ENCODE measurements around the gene SLFN14. TPM values are rescaled to one million over a fixed set of nuclear protein-coding genes. Genes with fewer than 3 reads are reported as not detected.
"Not testable (repeated sequence)": the region's sequence is repeated elsewhere in the genome, so short reads cannot be mapped to it uniquely, and the experiment has no call there.

Gene SLFN14
- total RNA-seq, 2 experiments from 2014 or later, result not detected

GRCh38 chr17:35537601-35538141 lies 22.9 kb downstream of the SLFN14 start, which contains the start of gene SLFN12L:
SLFN12L (minus strand) TSS chr17:35537678; CDS start chr17:35522364, 15,314 bp downstream.
- ChIA-PET POLR2A (interaction anchor here (0.6 to 9.3 kb wide), 36 partner anchors 9 to 457 kb away, joined by 3 to 328 read pairs (median 6); partner anchors contain the start of genes AP2B1, NLE1, PEX12 and SLFN11), CTCF (interaction anchor here (0.9 to 7.4 kb wide), 9 partner anchors 14 to 365 kb away, joined by 3 to 91 read pairs (median 5); partner anchors contain the start of gene PEX12)
- H3K4me1 Mint-ChIP-seq, result peaks cover 37% of the 10 kb centered on the region
- peak within 1 kb of the TSS; percentile 86 for H3K4me3 Mint-ChIP-seq
- no peaks in the 10 kb centered on the region for H3K27me3 Mint-ChIP-seq
- DNase-seq, result peak; percentile 58
- H3K9me3 Mint-ChIP-seq, result no peaks in the 10 kb centered on the region
- H3K27ac Mint-ChIP-seq, result peak within 1 kb of the TSS; percentile 100
- peaks cover 44% of the 10 kb centered on the region for H3K36me3 Mint-ChIP-seq (ENCODE audit: low read depth)

- peak overlapping the region; percentile 100 for H3K27ac Mint-ChIP-seq
- peaks cover 53% of the 10 kb centered on the region for H3K36me3 Mint-ChIP-seq (ENCODE audit: low read depth)
- DNase-seq, result peak; percentile 45
- H3K27me3 Mint-ChIP-seq, result no peaks in the 10 kb centered on the region
- ChIA-PET POLR2A (interaction anchor here (0.6 to 9.3 kb wide), 40 partner anchors 10 to 1054 kb away, joined by 3 to 328 read pairs (median 5); partner anchors contain the start of genes AP2B1, LIG3, NLE1 and PEX12), CTCF (interaction anchor here (1.1 to 7.4 kb wide), 9 partner anchors 13 to 323 kb away, joined by 3 to 91 read pairs (median 5); partner anchors contain the start of genes PEX12, SLFN5 and TAF15)
- no peaks in the 10 kb centered on the region for H3K9me3 Mint-ChIP-seq
- H3K4me3 Mint-ChIP-seq, result peak overlapping the region; percentile 86
- H3K4me1 Mint-ChIP-seq, result peaks cover 46% of the 10 kb centered on the region
Observed at GRCh38 chr17:35536664-35537171, 23.9 kb downstream of the SLFN14 start.

- H3K27me3 Mint-ChIP-seq, H3K9me3 Mint-ChIP-seq: not testable (repeated sequence)
- peak; percentile 31 for DNase-seq
- ChIA-PET CTCF (interaction anchor here (0.7 to 7.4 kb wide), 9 partner anchors 9 to 1158 kb away, joined by 3 to 91 read pairs (median 4); partner anchors contain the start of genes NLE1 and SLFN5), POLR2A (interaction anchor here (0.7 to 9.3 kb wide), 16 partner anchors 9 to 322 kb away, joined by 4 to 328 read pairs (median 41); partner anchors contain the start of genes AP2B1, PEX12, SLFN11 and SLFN5)
- peaks cover 48% of the 10 kb centered on the region for H3K4me1 Mint-ChIP-seq
- peaks cover 60% of the 10 kb centered on the region for H3K36me3 Mint-ChIP-seq (ENCODE audit: low read depth)
- H3K4me3 Mint-ChIP-seq, result peak overlapping the region; percentile 86
- peak overlapping the region; percentile 100 for H3K27ac Mint-ChIP-seq
Observed at GRCh38 chr17:35535406-35535805, 25.2 kb downstream of the SLFN14 start.

- Mint-ChIP-seq H3K4me1 (peaks cover 46% of the 10 kb centered on the region), H3K27me3 (no peaks in the 10 kb centered on the region), H3K4me3 (peak overlapping the region; percentile 86), H3K36me3 (ENCODE audit: low read depth) (peaks cover 66% of the 10 kb centered on the region), H3K9me3 (no peaks in the 10 kb centered on the region), H3K27ac (peak overlapping the region; percentile 100)
- CTCF ChIA-PET, result interaction anchor here (1.2 to 7.4 kb wide), 13 partner anchors 8 to 393 kb away, joined by 3 to 91 read pairs (median 6); partner anchors contain the start of genes NLE1 and PEX12
- DNase-seq, result no peak
- POLR2A ChIA-PET, result interaction anchor here (0.7 to 9.3 kb wide), 16 partner anchors 9 to 511 kb away, joined by 3 to 328 read pairs (median 41); partner anchors contain the start of genes AP2B1, PEX12, SLFN11 and SLFN5
Observed at GRCh38 chr17:35534576-35535093, 26.0 kb downstream of the SLFN14 start.

- POLR2A ChIA-PET, result interaction anchor here (0.6 to 2.5 kb wide), 11 partner anchors 8 to 411 kb away, joined by 3 to 15 read pairs (median 5); partner anchors contain the start of genes RAD51D, SLFN11 and SLFN5
- Mint-ChIP-seq H3K36me3 (ENCODE audit: low read depth) (peaks cover 86% of the 10 kb centered on the region), H3K9me3 (peaks cover 7% of the 10 kb centered on the region), H3K27ac (peak overlapping the region; percentile 71), H3K27me3 (no peaks in the 10 kb centered on the region), H3K4me3 (peak overlapping the region; percentile 65), H3K4me1 (peaks cover 62% of the 10 kb centered on the region)
- DNase-seq, result no peak
- CTCF ChIA-PET, result interaction anchor here (1.2 to 1.8 kb wide), 3 partner anchors 8 to 390 kb away, joined by 3 to 9 read pairs (median 4); partner anchors contain the start of gene NLE1
Observed at GRCh38 chr17:35531160-35531559, 29.5 kb downstream of the SLFN14 start.

GRCh38 chr17:35529866-35530265 lies 30.8 kb downstream of the SLFN14 start:
- peak overlapping the region; percentile 71 for H3K27ac Mint-ChIP-seq
- H3K36me3 Mint-ChIP-seq (ENCODE audit: low read depth), result peaks cover 89% of the 10 kb centered on the region
- POLR2A ChIA-PET, result interaction anchor here (0.6 to 2.5 kb wide), 3 partner anchors 8 to 315 kb away, joined by 3 to 15 read pairs (median 3); no protein-coding TSS in a partner anchor
- H3K4me1 Mint-ChIP-seq, result peaks cover 75% of the 10 kb centered on the region
- H3K27me3 Mint-ChIP-seq, result no peaks in the 10 kb centered on the region
- peaks cover 7% of the 10 kb centered on the region for H3K9me3 Mint-ChIP-seq
- no peak for DNase-seq
- H3K4me3 Mint-ChIP-seq, result no peak overlapping the region
- CTCF ChIA-PET, result interaction anchor here (0.7 kb wide), 1 partner anchor 26 kb away, joined by 6 read pairs; no protein-coding TSS in a partner anchor

GRCh38 chr17:35529326-35529725 lies 31.3 kb downstream of the SLFN14 start:
- Mint-ChIP-seq H3K4me1 (peaks cover 81% of the 10 kb centered on the region), H3K4me3 (peak overlapping the region; percentile 25), H3K27ac (peak overlapping the region; percentile 29), H3K36me3 (ENCODE audit: low read depth) (peaks cover 89% of the 10 kb centered on the region)
- H3K9me3 Mint-ChIP-seq, H3K27me3 Mint-ChIP-seq, DNase-seq: not testable (repeated sequence)
- POLR2A ChIA-PET, result interaction anchor here (0.6 to 1.2 kb wide), 2 partner anchors 10 to 315 kb away, joined by 3 read pairs; no protein-coding TSS in a partner anchor
- CTCF ChIA-PET, result interaction anchor here (0.7 kb wide), 1 partner anchor 27 kb away, joined by 6 read pairs; no protein-coding TSS in a partner anchor

- Mint-ChIP-seq H3K27ac (peak overlapping the region; percentile 67), H3K27me3 (no peaks in the 10 kb centered on the region), H3K36me3 (ENCODE audit: low read depth) (peaks cover 93% of the 10 kb centered on the region), H3K4me3 (peak overlapping the region; percentile 3), H3K9me3 (no peaks in the 10 kb centered on the region), H3K4me1 (peaks cover 96% of the 10 kb centered on the region)
- CTCF ChIA-PET, result interaction anchor here (0.7 to 5.8 kb wide), 4 partner anchors 9 to 211 kb away, joined by 3 to 43 read pairs (median 8); partner anchors contain the start of gene SLFN12L
- POLR2A ChIA-PET, result interaction anchor here (1.4 to 8.2 kb wide), 3 partner anchors 12 to 55 kb away, joined by 5 to 108 read pairs (median 10); partner anchors contain the start of genes PEX12 and SLFN12L
- DNase-seq, result no peak
Observed at GRCh38 chr17:35523296-35523695, 37.3 kb downstream of the SLFN14 start.

GRCh38 chr17:35521654-35522256 lies 38.9 kb downstream of the SLFN14 start:
- Mint-ChIP-seq H3K4me1 (peaks cover 96% of the 10 kb centered on the region), H3K36me3 (ENCODE audit: low read depth) (peaks cover 93% of the 10 kb centered on the region), H3K27ac (peak overlapping the region; percentile 82), H3K4me3 (peak overlapping the region; percentile 56)
- CTCF ChIA-PET, result interaction anchor here (0.6 to 5.8 kb wide), 7 partner anchors 14 to 309 kb away, joined by 3 to 43 read pairs (median 4); partner anchors contain the start of genes SLFN12L and SLFN13
- DNase-seq, result peak; percentile 65
- H3K27me3 Mint-ChIP-seq, H3K9me3 Mint-ChIP-seq: not testable (repeated sequence)
- POLR2A ChIA-PET, result interaction anchor here (0.6 to 8.2 kb wide), 13 partner anchors 9 to 308 kb away, joined by 3 to 108 read pairs (median 5); partner anchors contain the start of genes PEX12, SLFN11 and SLFN12L

GRCh38 chr17:35521150-35521549 lies 39.5 kb downstream of the SLFN14 start:
- H3K4me3 Mint-ChIP-seq, result peak overlapping the region; percentile 47
- H3K4me1 Mint-ChIP-seq, result peaks cover 94% of the 10 kb centered on the region
- H3K27ac Mint-ChIP-seq, result peak overlapping the region; percentile 82
- H3K27me3 Mint-ChIP-seq, result no peaks in the 10 kb centered on the region
- ChIA-PET POLR2A (interaction anchor here (0.6 to 8.2 kb wide), 10 partner anchors 10 to 307 kb away, joined by 3 to 108 read pairs (median 6); partner anchors contain the start of genes PEX12 and SLFN12L), CTCF (interaction anchor here (0.6 to 5.8 kb wide), 7 partner anchors 14 to 308 kb away, joined by 3 to 43 read pairs (median 4); partner anchors contain the start of genes SLFN12L and SLFN13)
- H3K36me3 Mint-ChIP-seq (ENCODE audit: low read depth), result peaks cover 91% of the 10 kb centered on the region
- DNase-seq, result no peak
- no peaks in the 10 kb centered on the region for H3K9me3 Mint-ChIP-seq

GRCh38 chr17:35519906-35520442 lies 40.6 kb downstream of the SLFN14 start:
- no peak overlapping the region for H3K27ac Mint-ChIP-seq
- peaks cover 90% of the 10 kb centered on the region for H3K36me3 Mint-ChIP-seq (ENCODE audit: low read depth)
- CTCF ChIA-PET, result no interaction called here
- peak overlapping the region; percentile 31 for H3K4me3 Mint-ChIP-seq
- H3K4me1 Mint-ChIP-seq, result peaks cover 90% of the 10 kb centered on the region
- H3K27me3 Mint-ChIP-seq, result no peaks in the 10 kb centered on the region
- H3K9me3 Mint-ChIP-seq, result no peaks in the 10 kb centered on the region
- POLR2A ChIA-PET, result interaction anchor here (1.3 to 8.2 kb wide), 5 partner anchors 16 to 207 kb away, joined by 4 to 108 read pairs (median 10); partner anchors contain the start of genes PEX12 and SLFN12L
- DNase-seq, result no peak

Measured in activated CD4-positive, alpha-beta memory T cell treated with anti-CD3 and anti-CD28 coated beads, Interleukin-2, amount 10 ng/mL, durations not matched to agents 7 days and 5 days (primary cell).